Heart right ventricle (tissue), 16 donors: Measurements from ENCODE around the gene VASP. TPM values are rescaled to one million over a fixed set of nuclear protein-coding genes. Genes with fewer than 3 reads are reported as not detected.

Source experiments
- ATAC-seq, 8 donors: fragments of 200-7000 bp; cut with Tn5 transposase; one replicate each; pipeline ENCODE4 v1.9.1; 2020; ENCODE audit warnings: mild to moderate bottlenecking in 8 of 8, moderate library complexity in 8 of 8, moderate number of reproducible peaks in 1 of 8
- DNase-seq, 2 donors: peaks; one replicate each; pipeline ENCODE4 v3.0.0-alpha.2; 2020
- H3K27ac ChIP-seq, 10 donors: fragments of 200-600 bp; sonication (generic) in 2 of 10; one replicate each; pipeline versions ENCODE4 v1.5.0 to v1.8.0; 2020 to 2022; ENCODE audit warnings: mild to moderate bottlenecking in 3 of 10
- H3K27me3 ChIP-seq, 7 donors: fragments of 200-600 bp; one replicate each; pipeline ENCODE4 v1.8.0; 2021 to 2022; ENCODE audit warnings: mild to moderate bottlenecking in 2 of 7
- H3K36me3 ChIP-seq, 9 donors: fragments of 200-600 bp; sonication (generic) in 1 of 9; one replicate each; pipeline versions ENCODE4 v1.5.0 to v1.8.0; 2020 to 2022; ENCODE audit warnings: mild to moderate bottlenecking in 2 of 9
- H3K4me1 ChIP-seq, 9 donors: fragments of 200-600 bp; sonication (generic) in 1 of 9; one replicate each; pipeline versions ENCODE4 v1.5.0 to v1.8.0; 2020 to 2022; ENCODE audit warnings: mild to moderate bottlenecking in 4 of 9
- H3K4me3 ChIP-seq, 10 donors: fragments of 200-600 bp; sonication (generic) in 2 of 10; one replicate each; pipeline versions ENCODE4 v1.5.0 to v1.8.0; 2020 to 2022; ENCODE audit warnings: mild to moderate bottlenecking in 7 of 10, moderate library complexity in 2 of 10
- H3K9me3 ChIP-seq, 11 donors: fragments of 200-600 bp in 10 of 11; sonication (generic) in 2 of 11; one replicate each; pipeline versions ENCODE4 v1.5.0 to v1.8.0; 2013 to 2022; ENCODE audit warnings: mild to moderate bottlenecking in 2 of 11, control low read depth in 1 of 11, moderate library complexity in 1 of 11
- CTCF ChIP-seq, 9 donors: fragments of 200-600 bp; sonication (generic) in 2 of 9; IDR thresholded peaks; one replicate each; pipeline versions ENCODE4 v1.5.0 to v1.8.0; 2021 to 2022; ENCODE audit warnings: antibody characterized with exemption in 9 of 9, mild to moderate bottlenecking in 5 of 9, moderate library complexity in 1 of 9
- WGBS, 2 donors: extraction: QIAGEN DNeasy Blood & Tissue Kit; methylation state at CpG; one replicate each; pipeline ENCODE4 v1.1.7; 2013; ENCODE audit warnings: inconsistent platforms in 1 of 2; 5-methylcytosine and 5-hydroxymethylcytosine counted together
- intact Hi-C, 10 donors: fragments of 100-400 bp; cut with DNase I; formaldehyde crosslinking; loops; one replicate each; pipeline versions ENCODE4 v1.11.1 to v1.14.2; 2022
- polyA plus RNA-seq, 2 donors: library from polyadenylated mRNA; stranded (reverse); fragments of 200-250 nt; gene quantifications; one replicate each; pipeline ENCODE4 v1.2.3, GENCODE V29; 2013
- total RNA-seq, 10 donors: library from RNA; stranded (reverse); fragmentation: NEBNext Ultra II Directional in 3 of 10; extraction: Animal tissue kit (Norgen Biotek cat#: 25700) in 3 of 10; gene quantifications; one replicate each; pipeline versions ENCODE4 v1.2.1 to v1.2.4, GENCODE V29; 2021 to 2023
- donor health status: Arrhythmogenic right ventricular cardiomyopathy.
- donor health status: ischemic (EF 13 %, LVEDD 7.1; RV severe dilation, severe dysfunction).
- donor health status: healthy with polysubstance abuse.
- donor health status: DM: no; HTN: yes; CAD: no.
- donor health status: DM: no; HTN: no; CAD: no.
- donor health status: ischemic (EF 25% LVEDD 6.9; RV normal size, moderate dysfunction).
- donor health status: ischemic (EF 25% LVEDD 5.7; RV mildly dilated, moderate dysfunction).
- donor health status: healthy.
- donor health status: DM: yes; HTN: yes; CAD: no.
- donor health status: Ischemic cardiomyopathy.
- donor health status: ischemic (EF 35%, LVEDD 5.7; RV mildly dilated, moderate dysfunction).
- donor health status: nonischemic (EF 11% LVEDD 7.7; RV severe dilation, severe dysfunction).
- donor health status: DM: yes; HTN: yes; CAD: no.
- donor health status: PGD.
- donor health status: ischemic (EF 29% LVEDD 5.4; RV normal size, mild dysfunction).
- donor health status: nonischemic (EF 23%, LVEDD 6.1; RV moderate dilation, normal function).

The VASP gene
- total and polyA plus RNA-seq, 12 donors, result 24.9 to 78.6 (median 43.6) TPM

- Histone ChIP-seq H3K27me3 (no peaks in the 10 kb centered on the region), H3K9me3 (no peaks in the 10 kb centered on the region), H3K4me1 (peaks cover 2 to 15% (median 10%) of the 10 kb centered on the region in 9 donors), H3K36me3 (no peaks in the 10 kb centered on the region), H3K27ac (no peak overlapping the region), H3K4me3 (no peak overlapping the region)
- DNase-seq (no peak), ATAC-seq (no peak)
- intact Hi-C loops, result no loop called here
- no peak for TF ChIP-seq CTCF (IDR thresholded peaks at IDR 0.05)
- WGBS, 2 donors, result 77 to 78% methylated on average over 4 of the region's 4 CpGs
Measured at GRCh38 chr19:45463241-45463640, 44.0 kb upstream of the VASP start.

- DNase-seq, result no peak
- intact Hi-C loops, result no loop called here
- no peak overlapping the region for H3K4me3 ChIP-seq
- H3K36me3 ChIP-seq, result no peaks in the 10 kb centered on the region
- TF ChIP-seq CTCF (IDR thresholded peaks at IDR 0.05), result no peak
- H3K27ac ChIP-seq, result no peak overlapping the region
- 92% methylated on average over 2 of the region's 2 CpGs for WGBS, 2 donors
- no peaks in the 10 kb centered on the region for H3K9me3 ChIP-seq
- H3K4me1 ChIP-seq, result peaks cover 6 to 22% (median 16%) of the 10 kb centered on the region in 9 donors
- no peak for ATAC-seq
- H3K27me3 ChIP-seq, result no peaks in the 10 kb centered on the region
Measured at GRCh38 chr19:45464274-45464673, 43.0 kb upstream of the VASP start.

- Histone ChIP-seq H3K9me3 (no peaks in the 10 kb centered on the region), H3K36me3 (no peaks in the 10 kb centered on the region), H3K27me3 (no peaks in the 10 kb centered on the region), H3K4me3 (no peak overlapping the region), H3K27ac (no peak overlapping the region), H3K4me1 (peaks cover 6 to 29% (median 18%) of the 10 kb centered on the region in 9 donors)
- intact Hi-C loops, result no loop called here
- 60 to 63% methylated on average over 8 of the region's 8 CpGs for WGBS, 2 donors
- no peak for DNase-seq
- TF ChIP-seq CTCF (IDR thresholded peaks at IDR 0.05), result no peak
- no peak for ATAC-seq
Measured at GRCh38 chr19:45464852-45465441, 42.3 kb upstream of the VASP start.

DNA sequence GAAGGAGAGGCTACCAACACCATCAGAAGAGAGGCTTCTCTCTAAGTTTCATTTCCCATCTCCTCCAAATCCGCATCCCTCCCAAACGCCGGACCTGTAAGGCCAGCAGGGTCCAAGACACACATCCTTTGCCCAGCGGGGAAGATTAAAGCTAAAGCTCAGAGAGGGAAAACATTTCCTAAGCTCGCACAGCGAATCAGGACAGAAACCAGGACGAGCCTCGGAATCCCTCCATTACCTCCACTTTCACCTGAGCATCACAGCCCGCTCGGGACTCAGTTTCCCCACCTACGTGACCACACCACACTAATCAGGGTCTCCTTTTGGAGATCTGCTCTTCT lies 40.2 kb upstream of the VASP start:
- intact Hi-C loops, result no loop called here
- H3K4me1 ChIP-seq, result peaks cover 8 to 38% (median 29%) of the 10 kb centered on the region in 9 donors
- TF ChIP-seq CTCF (IDR thresholded peaks at IDR 0.05), result peak in 3 of 9 donors; percentile 17 to 37 (median 29)
- H3K27me3 ChIP-seq, result peaks cover 0 to 10% (median 0%) of the 10 kb centered on the region in 7 donors
- ATAC-seq (no peak), DNase-seq (no peak)
- H3K27ac ChIP-seq, result peak overlapping the region in 9 of 10 donors; percentile 89 to 98 (median 95)
- WGBS, 2 donors, result 1 to 2% methylated on average over 11 of the region's 11 CpGs
- no peaks in the 10 kb centered on the region for H3K9me3 ChIP-seq
- peak overlapping the region; percentile 41 to 82 (median 74) for H3K4me3 ChIP-seq
- no peaks in the 10 kb centered on the region for H3K36me3 ChIP-seq
